ENCODE results near the gene RIMS4.

RIMS4 gene

DNA sequence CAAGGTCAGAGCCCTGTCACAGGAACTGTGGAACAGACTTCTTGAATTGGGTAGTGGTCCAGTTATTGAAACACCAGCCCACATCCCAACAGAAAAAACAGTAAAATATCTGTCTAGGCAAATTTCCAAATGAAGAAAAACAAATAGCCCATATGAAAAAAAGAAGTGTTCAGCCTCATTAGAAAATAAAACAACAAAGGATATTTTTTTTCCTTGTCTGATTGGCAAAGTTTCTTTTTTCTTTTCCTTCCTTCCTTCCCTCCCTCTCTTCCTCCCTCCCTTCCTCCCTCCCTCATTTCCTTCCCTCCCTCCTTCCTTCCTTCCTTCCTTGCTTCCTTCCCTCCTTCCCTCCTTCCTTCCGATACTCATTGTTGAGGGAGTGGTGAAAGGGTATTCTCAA, 20.6 kb upstream of the RIMS4 start:
- Histone ChIP-seq H3K4me3 (ENCODE audit: low read depth in 1 of 2, low read length in 2 of 2) (no peak overlapping the region), H3K27me3 (ENCODE audit: insufficient read depth, low read length, poor library complexity) (peaks cover 24% of the 10 kb centered on the region), H3K27ac (ENCODE audit: low read length) (no peak overlapping the region), H4K20me1 (ENCODE audit: insufficient read depth, low read length) (0 out of 2 replicates have a peak, but pooled peaks cover 3% of the 10 kb centered on the region), H3K4me1 (ENCODE audit: insufficient read depth, low read length) (no peaks in the 10 kb centered on the region), H2AFZ (ENCODE audit: low read depth, low read length) (no peak overlapping the region), H3K9ac (ENCODE audit: low read depth, low read length) (no peak overlapping the region), H3K9me3 (ENCODE audit: insufficient read depth, low read length, severe bottlenecking) (no peaks in the 10 kb centered on the region), H3K4me2 (ENCODE audit: insufficient read depth, low read length) (no peak overlapping the region), H3K79me2 (ENCODE audit: insufficient read depth, low read length) (no peaks in the 10 kb centered on the region), H3K36me3 (ENCODE audit: insufficient read depth, low read length) (no peaks in the 10 kb centered on the region)
- ATAC-seq (ENCODE audit: insufficient read depth, low read depth) (no peak), DNase-seq (no peak)
- TF ChIP-seq, protein P1, sequence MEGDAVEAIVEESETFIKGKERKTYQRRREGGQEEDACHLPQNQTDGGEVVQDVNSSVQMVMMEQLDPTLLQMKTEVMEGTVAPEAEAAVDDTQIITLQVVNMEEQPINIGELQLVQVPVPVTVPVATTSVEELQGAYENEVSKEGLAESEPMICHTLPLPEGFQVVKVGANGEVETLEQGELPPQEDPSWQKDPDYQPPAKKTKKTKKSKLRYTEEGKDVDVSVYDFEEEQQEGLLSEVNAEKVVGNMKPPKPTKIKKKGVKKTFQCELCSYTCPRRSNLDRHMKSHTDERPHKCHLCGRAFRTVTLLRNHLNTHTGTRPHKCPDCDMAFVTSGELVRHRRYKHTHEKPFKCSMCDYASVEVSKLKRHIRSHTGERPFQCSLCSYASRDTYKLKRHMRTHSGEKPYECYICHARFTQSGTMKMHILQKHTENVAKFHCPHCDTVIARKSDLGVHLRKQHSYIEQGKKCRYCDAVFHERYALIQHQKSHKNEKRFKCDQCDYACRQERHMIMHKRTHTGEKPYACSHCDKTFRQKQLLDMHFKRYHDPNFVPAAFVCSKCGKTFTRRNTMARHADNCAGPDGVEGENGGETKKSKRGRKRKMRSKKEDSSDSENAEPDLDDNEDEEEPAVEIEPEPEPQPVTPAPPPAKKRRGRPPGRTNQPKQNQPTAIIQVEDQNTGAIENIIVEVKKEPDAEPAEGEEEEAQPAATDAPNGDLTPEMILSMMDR (IDR thresholded peaks at IDR 0.05; ENCODE audit: borderline replicate concordance, extremely low read depth, low read length, poor library complexity, severe bottlenecking), result no peak
- TF ChIP-seq EZH2 (IDR thresholded peaks at IDR 0.05; ENCODE audit: borderline replicate concordance, low read depth, low read length, severe bottlenecking), result no peak

DNA sequence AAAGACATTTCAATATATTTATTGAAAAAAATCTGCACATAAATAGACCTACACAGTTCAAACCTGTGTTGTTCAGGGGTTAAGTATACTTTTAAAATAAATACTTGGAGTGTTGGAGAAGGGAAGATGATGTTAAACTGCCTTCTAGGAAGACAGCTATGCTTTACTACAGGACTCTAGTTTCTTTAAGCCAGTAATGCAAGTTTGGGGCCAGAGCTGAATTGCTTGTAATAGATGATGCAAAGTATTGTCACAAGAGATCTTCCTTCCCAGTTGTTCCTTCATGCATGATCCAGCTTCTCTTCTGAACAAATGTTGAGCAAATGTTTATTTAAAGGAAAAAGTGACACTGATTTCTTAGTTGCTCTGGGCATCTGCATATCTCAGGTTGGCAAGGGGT, 20.2 kb upstream of the RIMS4 start:
- Histone ChIP-seq H4K20me1 (ENCODE audit: insufficient read depth, low read length) (0 out of 2 replicates have a peak, but pooled peaks cover 3% of the 10 kb centered on the region), H2AFZ (ENCODE audit: low read depth, low read length) (no peak overlapping the region), H3K79me2 (ENCODE audit: insufficient read depth, low read length) (no peaks in the 10 kb centered on the region), H3K36me3 (ENCODE audit: insufficient read depth, low read length) (no peaks in the 10 kb centered on the region), H3K27me3 (ENCODE audit: insufficient read depth, low read length, poor library complexity) (peaks cover 24% of the 10 kb centered on the region), H3K9ac (ENCODE audit: low read depth, low read length) (no peak overlapping the region), H3K27ac (ENCODE audit: low read length) (no peak overlapping the region), H3K4me2 (ENCODE audit: insufficient read depth, low read length) (no peak overlapping the region), H3K4me3 (ENCODE audit: low read depth in 1 of 2, low read length in 2 of 2) (no peak overlapping the region), H3K4me1 (ENCODE audit: insufficient read depth, low read length) (no peaks in the 10 kb centered on the region), H3K9me3 (ENCODE audit: insufficient read depth, low read length, severe bottlenecking) (no peaks in the 10 kb centered on the region)
- ATAC-seq (ENCODE audit: insufficient read depth, low read depth) (no peak), DNase-seq (no peak)
- TF ChIP-seq, protein P1 (IDR thresholded peaks at IDR 0.05; ENCODE audit: borderline replicate concordance, extremely low read depth, low read length, poor library complexity, severe bottlenecking), result no peak
- TF ChIP-seq EZH2 (IDR thresholded peaks at IDR 0.05; ENCODE audit: borderline replicate concordance, low read depth, low read length, severe bottlenecking), result no peak

DNA sequence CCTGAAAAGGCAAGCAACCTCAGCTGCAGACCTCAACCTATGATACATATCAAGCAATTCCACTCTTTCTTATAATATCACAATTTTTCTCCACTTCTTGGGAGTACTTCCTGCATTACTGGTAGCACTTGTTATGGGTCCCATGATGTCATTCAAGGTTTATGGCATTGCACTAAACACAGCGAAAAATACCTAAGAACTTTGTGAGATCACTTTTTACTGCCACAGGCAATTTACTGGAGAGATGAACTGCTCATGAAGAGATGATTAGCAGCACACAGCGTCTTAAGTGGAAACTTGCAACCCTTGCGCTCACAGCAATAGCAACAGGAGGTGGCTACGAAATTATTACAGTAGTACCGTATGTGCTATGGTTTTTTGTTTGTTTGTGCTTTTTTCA, 19.3 kb upstream of the RIMS4 start:
- H4K20me1 ChIP-seq (ENCODE audit: insufficient read depth, low read length), result 0 out of 2 replicates have a peak, but pooled peaks cover 3% of the 10 kb centered on the region
- no peak overlapping the region for H2AFZ ChIP-seq (ENCODE audit: low read depth, low read length)
- ATAC-seq (ENCODE audit: insufficient read depth, low read depth), result no peak
- no peak for DNase-seq
- H3K4me3 ChIP-seq (ENCODE audit: low read depth in 1 of 2, low read length in 2 of 2), result no peak overlapping the region
- TF ChIP-seq, protein P1 (IDR thresholded peaks at IDR 0.05; ENCODE audit: borderline replicate concordance, extremely low read depth, low read length, poor library complexity, severe bottlenecking), result no peak
- TF ChIP-seq EZH2 (IDR thresholded peaks at IDR 0.05; ENCODE audit: borderline replicate concordance, low read depth, low read length, severe bottlenecking), result no peak
- no peak overlapping the region for H3K4me2 ChIP-seq (ENCODE audit: insufficient read depth, low read length)
- H3K9me3 ChIP-seq (ENCODE audit: insufficient read depth, low read length, severe bottlenecking), result no peaks in the 10 kb centered on the region
- no peak overlapping the region for H3K9ac ChIP-seq (ENCODE audit: low read depth, low read length)
- no peaks in the 10 kb centered on the region for H3K4me1 ChIP-seq (ENCODE audit: insufficient read depth, low read length)
- no peak overlapping the region for H3K27ac ChIP-seq (ENCODE audit: low read length)
- peaks cover 22% of the 10 kb centered on the region for H3K27me3 ChIP-seq (ENCODE audit: insufficient read depth, low read length, poor library complexity)
- no peaks in the 10 kb centered on the region for H3K36me3 ChIP-seq (ENCODE audit: insufficient read depth, low read length)
- H3K79me2 ChIP-seq (ENCODE audit: insufficient read depth, low read length), result no peaks in the 10 kb centered on the region

DNA sequence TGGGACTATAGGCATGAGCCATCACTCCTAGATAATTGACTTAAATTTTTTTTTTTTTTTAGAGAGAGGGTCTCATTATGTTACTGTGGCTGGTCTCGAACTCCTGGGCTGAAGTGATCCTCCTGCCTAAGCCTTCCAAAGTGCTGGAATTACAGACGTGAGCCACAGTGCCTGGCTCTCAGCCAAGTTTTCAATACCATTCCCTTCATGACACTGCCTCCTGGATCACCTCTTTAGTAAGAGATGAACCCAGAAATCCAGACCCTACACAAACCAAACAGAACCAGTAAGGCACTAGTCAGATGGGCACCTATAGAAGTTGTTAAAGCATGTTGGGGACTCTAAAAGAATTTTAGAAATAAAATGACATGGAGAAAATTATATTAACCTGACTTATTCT, 18.3 kb upstream of the RIMS4 start:
- Histone ChIP-seq H3K27me3 (ENCODE audit: insufficient read depth, low read length, poor library complexity) (peaks cover 25% of the 10 kb centered on the region), H2AFZ (ENCODE audit: low read depth, low read length) (no peak overlapping the region), H3K36me3 (ENCODE audit: insufficient read depth, low read length) (no peaks in the 10 kb centered on the region), H3K9ac (ENCODE audit: low read depth, low read length) (no peak overlapping the region), H3K4me1 (ENCODE audit: insufficient read depth, low read length) (no peaks in the 10 kb centered on the region), H3K27ac (ENCODE audit: low read length) (no peak overlapping the region), H4K20me1 (ENCODE audit: insufficient read depth, low read length) (0 out of 2 replicates have a peak, but pooled peaks cover 3% of the 10 kb centered on the region), H3K4me2 (ENCODE audit: insufficient read depth, low read length) (no peak overlapping the region), H3K9me3 (ENCODE audit: insufficient read depth, low read length, severe bottlenecking) (no peaks in the 10 kb centered on the region), H3K4me3 (ENCODE audit: low read depth in 1 of 2, low read length in 2 of 2) (no peak overlapping the region), H3K79me2 (ENCODE audit: insufficient read depth, low read length) (no peaks in the 10 kb centered on the region)
- DNase-seq, result no peak
- TF ChIP-seq EZH2 (IDR thresholded peaks at IDR 0.05; ENCODE audit: borderline replicate concordance, low read depth, low read length, severe bottlenecking), result no peak
- TF ChIP-seq, protein P1 (IDR thresholded peaks at IDR 0.05; ENCODE audit: borderline replicate concordance, extremely low read depth, low read length, poor library complexity, severe bottlenecking), result no peak
- ATAC-seq (ENCODE audit: insufficient read depth, low read depth), result no peak

Data from DND-41 (cell line).